HEK293T (cell line): ENCODE results near the gene ITFG2.

Source experiments
- CTCF ChIA-PET: fragments of 350-600 bp; formaldehyde crosslinking; extraction: SDS; loops from one replicate; lab custom pipeline; 2021; ENCODE audit warnings: antibody characterized with exemption, inconsistent platforms; lab: Yijun Ruan, JAX
- POLR2A ChIA-PET: fragments of 350-600 bp; formaldehyde crosslinking; extraction: SDS; loops from one replicate; lab custom pipeline; 2020; ENCODE audit warnings: antibody characterized with exemption, inconsistent platforms; lab: Yijun Ruan, JAX
- DNase-seq: peaks from one replicate; pipeline ENCODE4 v3.0.0; 2012; ENCODE audit warnings: mixed read lengths; ENCODE audit errors: extremely low spot score
- ARNT ChIP-seq: fragments of 450-650 bp; IDR thresholded peaks from 2 replicates; pipeline ENCODE4 v1.6.1; 2017; ENCODE audit warnings: mild to moderate bottlenecking
- BHLHE40 ChIP-seq: fragments of 450-650 bp; IDR thresholded peaks from 2 replicates; pipeline ENCODE4 v1.6.1; 2016; ENCODE audit warnings: mild to moderate bottlenecking, moderate library complexity, borderline replicate concordance
- CTBP1 ChIP-seq: fragments of 450-650 bp; IDR thresholded peaks from 2 replicates; pipeline ENCODE4 v1.6.1; 2016; ENCODE audit warnings: borderline replicate concordance
- ELF4 ChIP-seq: fragments of 450-650 bp; IDR thresholded peaks from 2 replicates; pipeline ENCODE4 v1.6.1; 2017; ENCODE audit warnings: antibody characterized with exemption
- FOXA1 ChIP-seq: fragments of 450-650 bp; IDR thresholded peaks from 2 replicates; pipeline ENCODE4 v1.6.1; 2016; ENCODE audit warnings: mild to moderate bottlenecking
- FOXK2 ChIP-seq: fragments of 450-650 bp; IDR thresholded peaks from 2 replicates; pipeline ENCODE4 v1.6.1; 2016; ENCODE audit warnings: mild to moderate bottlenecking
- FOXM1 ChIP-seq: fragments of 450-650 bp; IDR thresholded peaks from 2 replicates; pipeline ENCODE4 v1.6.1; 2017; ENCODE audit warnings: mild to moderate bottlenecking, borderline replicate concordance
- HDGF ChIP-seq: fragments of 450-650 bp; IDR thresholded peaks from 2 replicates; pipeline ENCODE4 v1.6.1; 2017; ENCODE audit warnings: antibody characterized with exemption, borderline replicate concordance
- L3MBTL2 ChIP-seq: fragments of 450-650 bp; conservative IDR thresholded peaks from 2 replicates; pipeline ENCODE4 v1.6.1; 2016; ENCODE audit warnings: mild to moderate bottlenecking
- LEF1 ChIP-seq: fragments of 450-650 bp; IDR thresholded peaks from 2 replicates; pipeline ENCODE4 v1.6.1; 2017; ENCODE audit warnings: mild to moderate bottlenecking, borderline replicate concordance
- NFRKB ChIP-seq: fragments of 450-650 bp; IDR thresholded peaks from 2 replicates; pipeline ENCODE4 v1.6.1; 2016; ENCODE audit warnings: mild to moderate bottlenecking, moderate library complexity
- PKNOX1 ChIP-seq: fragments of 450-650 bp; IDR thresholded peaks from 2 replicates; pipeline ENCODE4 v1.6.1; 2016
- SP1 ChIP-seq: fragments of 450-650 bp; IDR thresholded peaks from 2 replicates; pipeline ENCODE4 v1.6.1; 2017
- SUZ12 ChIP-seq: fragments of 450-650 bp; IDR thresholded peaks from 2 replicates; pipeline ENCODE4 v1.6.1; 2016; ENCODE audit warnings: mild to moderate bottlenecking
- TARDBP ChIP-seq: fragments of 450-650 bp; IDR thresholded peaks from 2 replicates; pipeline ENCODE4 v1.6.1; 2016
- ZNF384 ChIP-seq: fragments of 450-650 bp; IDR thresholded peaks from 2 replicates; pipeline ENCODE4 v1.6.1; 2016

Gene ITFG2

GRCh38 chr12:2779281-2779680, 33.2 kb upstream of the ITFG2 start:
- no peak for DNase-seq
- CTCF ChIA-PET = no interaction called here
- POLR2A ChIA-PET = no interaction called here
- no peak for TF ChIP-seq CTBP1
- TF ChIP-seq HDGF = no peak

GRCh38 chr12:2783936-2784600, 28.4 kb upstream of the ITFG2 start:
- TF ChIP-seq SUZ12 (no peak), ELF4 (no peak), L3MBTL2 (no peak), CTBP1 (no peak), BHLHE40 (no peak), ZNF384 (no peak), ARNT (no peak), FOXK2 (no peak), TARDBP (no peak), NFRKB (no peak), PKNOX1 (no peak), HDGF (no peak), LEF1 (no peak), FOXM1 (no peak), FOXA1 (no peak)
- DNase-seq = peak; percentile 81
- ChIA-PET POLR2A (interaction anchor here (0.5 to 2.4 kb wide), 4 partner anchors 11 to 19 kb away, joined by 3 to 12 read pairs (median 8); partner anchors contain the start of gene FKBP4), CTCF (interaction anchor here (0.6 to 1.8 kb wide), 12 partner anchors 8 to 198 kb away, joined by 3 to 6 read pairs (median 3); no protein-coding TSS in a partner anchor)

- CTCF ChIA-PET = interaction anchor here (1.0 kb wide), 2 partner anchors 11 to 46 kb away, joined by 3 to 4 read pairs; no protein-coding TSS in a partner anchor
- POLR2A ChIA-PET = interaction anchor here (1.3 to 2.4 kb wide), 4 partner anchors 10 to 20 kb away, joined by 3 to 12 read pairs (median 8); partner anchors contain the start of gene FKBP4
- no peak for TF ChIP-seq L3MBTL2
- no peak for DNase-seq
Measured at GRCh38 chr12:2785017-2785416, 27.5 kb upstream of the ITFG2 start.

GRCh38 chr12:2791089-2791488, 21.4 kb upstream of the ITFG2 start:
- CTCF ChIA-PET = no interaction called here
- TF ChIP-seq LEF1 (no peak), ZNF384 (no peak), SP1 (no peak), SUZ12 (no peak), TARDBP (no peak), PKNOX1 (no peak), ELF4 (no peak), CTBP1 (no peak), FOXA1 (no peak), BHLHE40 (no peak), FOXK2 (no peak), L3MBTL2 (no peak), ARNT (no peak), NFRKB (no peak)
- POLR2A ChIA-PET = no interaction called here

GRCh38 chr12:2792671-2793500, 19.6 kb upstream of the ITFG2 start:
- TF ChIP-seq NFRKB (no peak), SUZ12 (no peak), ARNT (no peak), ELF4 (no peak), CTBP1 (no peak), HDGF (no peak), FOXK2 (no peak), FOXA1 (no peak), L3MBTL2 (no peak), FOXM1 (no peak), BHLHE40 (no peak), LEF1 (no peak), SP1 (no peak)
- no peak for DNase-seq
- POLR2A ChIA-PET = no interaction called here
- CTCF ChIA-PET = interaction anchor here (0.6 to 1.7 kb wide), 2 partner anchors 9 to 1133 kb away, joined by 3 to 4 read pairs; no protein-coding TSS in a partner anchor

More at GRCh38 chr12:2791089-2791488, 21.4 kb upstream of the ITFG2 start:
- DNase-seq = no peak

GRCh38 chr12:2793561-2793960, 18.9 kb upstream of the ITFG2 start:
- no peak for TF ChIP-seq FOXM1
- no peak for TF ChIP-seq TARDBP
- TF ChIP-seq PKNOX1 = no peak
- TF ChIP-seq CTBP1 = no peak
- TF ChIP-seq LEF1 = no peak
- no peak for TF ChIP-seq ELF4
- no peak for TF ChIP-seq BHLHE40
- TF ChIP-seq SP1 = no peak
- TF ChIP-seq NFRKB = no peak
- TF ChIP-seq HDGF = no peak
- no peak for TF ChIP-seq FOXA1
- no peak for TF ChIP-seq SUZ12
- DNase-seq = no peak
- ChIA-PET POLR2A (no interaction called here), CTCF (interaction anchor here (1.7 kb wide), 1 partner anchor 9 kb away, joined by 3 read pairs; no protein-coding TSS in a partner anchor)
